NCI-H345 treated with DMSO at 0.1 percent for 48 hours (cell line): Measurements from ENCODE around the gene TCERG1.

Experiments used
- DNase-seq: peaks from one replicate; lab custom pipeline; 2025; ENCODE audit not compliant: unreplicated experiment; lab: John Stamatoyannopoulos, UW

Gene TCERG1

DNA sequence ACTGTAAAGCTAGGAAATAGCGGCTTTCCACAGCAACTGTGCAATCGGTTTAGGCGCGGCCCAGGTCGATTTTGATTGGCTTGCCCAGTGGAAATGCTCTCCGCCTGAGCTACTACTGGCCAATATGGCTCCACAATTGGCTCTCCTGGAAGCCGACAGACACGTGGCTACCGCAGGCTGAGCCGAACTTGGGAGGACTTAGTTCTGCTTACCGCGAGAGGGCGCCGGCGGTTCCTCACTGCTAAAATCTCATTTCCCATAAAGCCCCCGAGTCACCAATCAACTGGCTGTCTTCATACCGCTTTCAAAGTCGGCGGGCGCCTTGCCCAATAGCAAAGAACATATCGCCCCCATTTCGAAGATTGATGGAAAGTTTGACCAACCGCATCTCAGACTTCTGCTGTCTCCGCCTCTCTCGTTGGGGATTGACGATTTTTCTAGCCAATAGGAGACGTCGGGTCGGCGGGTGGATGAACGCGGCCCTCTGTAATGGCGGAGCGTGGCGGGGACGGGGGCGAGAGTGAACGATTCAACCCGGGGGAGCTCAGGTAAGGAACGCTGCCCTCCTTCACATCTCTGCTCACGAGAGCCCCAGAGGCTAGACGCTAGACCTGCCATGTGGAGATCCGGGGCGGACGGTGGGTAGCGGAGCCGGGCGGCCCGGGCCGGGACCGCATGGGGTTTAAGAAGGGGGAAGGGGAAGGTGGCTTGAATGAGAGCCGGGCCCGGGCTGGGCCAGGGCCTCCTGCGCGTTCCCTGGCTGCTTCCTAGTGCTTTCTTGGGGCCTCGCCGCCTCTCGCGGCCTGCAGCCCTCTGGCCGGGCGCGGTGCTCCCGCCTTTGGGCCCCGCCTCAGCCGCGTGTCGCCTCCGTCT is at the start of gene TCERG1:
TSS of gene TCERG1 (plus strand) at position 473 of the 873 bp plus-strand sequence. CDS start at position 490, 17 bp downstream.
- DNase-seq = peak; percentile 99

- no peak for DNase-seq
These were observed 48.3 kb upstream of the TCERG1 start for GRCh38 chr5:146398826-146399225.

DNA sequence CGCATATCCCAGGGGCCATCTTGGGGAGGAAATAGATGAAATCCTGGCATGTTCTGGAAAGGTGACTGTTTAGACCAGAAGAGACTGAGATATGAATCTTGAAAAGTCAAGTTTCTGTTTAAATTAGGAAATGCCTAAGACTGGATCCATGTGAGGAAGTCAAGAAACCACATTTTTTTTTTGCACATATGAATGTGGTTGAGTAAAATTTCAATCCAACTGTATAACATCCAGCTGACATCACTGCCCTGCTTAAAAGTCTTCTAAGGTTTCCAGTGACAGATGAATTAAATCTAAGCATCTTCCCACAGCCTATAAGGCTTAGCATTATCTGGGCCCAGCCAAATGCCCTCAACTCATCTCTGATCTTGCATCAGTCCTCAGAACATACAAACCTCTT is 47.7 kb upstream of the TCERG1 start:
- no peak for DNase-seq

GRCh38 chr5:146400201-146400600 is 46.9 kb upstream of the TCERG1 start:
- DNase-seq = no peak

- no peak for DNase-seq
These were observed 46.1 kb upstream of the TCERG1 start for GRCh38 chr5:146401021-146401420.

DNA sequence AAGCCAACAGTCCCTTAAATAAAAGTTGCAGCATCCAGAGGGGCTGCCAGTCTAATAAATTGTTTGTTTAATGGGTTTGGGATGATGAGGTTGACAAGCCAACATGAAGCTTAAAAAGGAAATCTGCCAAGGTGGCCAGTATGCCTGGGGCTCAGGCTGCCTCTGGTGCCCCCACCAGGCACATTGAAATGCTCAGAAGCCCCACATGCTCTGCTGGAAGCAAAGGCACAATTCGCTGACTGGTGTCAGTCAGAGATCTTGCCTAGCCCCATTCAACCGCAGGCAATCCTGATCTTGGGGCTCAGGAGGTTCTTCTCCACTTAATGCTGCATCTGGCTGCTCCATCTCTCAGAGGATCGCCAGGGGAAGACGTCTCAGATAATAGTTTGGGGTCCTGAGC is 44.2 kb upstream of the TCERG1 start:
- DNase-seq = no peak

DNA sequence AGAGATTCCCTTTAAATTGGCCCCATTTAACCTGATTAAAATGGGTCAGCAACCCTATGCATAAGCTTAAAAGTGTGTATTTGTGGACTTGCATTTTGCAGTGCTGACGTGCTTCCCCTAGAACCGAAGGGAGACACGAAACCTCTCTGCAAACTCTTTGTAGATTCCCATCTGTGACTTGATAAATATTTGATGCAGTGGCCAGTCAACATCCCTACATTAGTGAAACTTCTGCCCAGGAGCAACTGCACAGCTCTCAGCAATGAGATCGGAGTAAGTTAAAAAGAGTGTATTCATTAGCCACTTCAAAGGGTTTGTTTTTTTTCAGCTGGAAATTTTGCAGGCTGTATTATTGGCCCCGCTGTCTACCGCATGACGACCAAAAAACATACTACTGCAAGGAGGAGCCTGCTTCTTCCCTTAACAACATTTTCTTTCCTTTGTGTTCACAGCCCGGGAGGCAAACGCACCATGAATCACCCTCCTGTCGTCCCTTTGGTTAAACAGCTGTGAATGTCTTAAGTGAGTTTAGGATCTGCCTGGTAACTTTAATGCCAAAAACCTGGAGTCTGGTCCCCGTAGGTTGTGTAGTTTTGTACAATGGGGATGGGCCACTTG is 38.0 kb upstream of the TCERG1 start:
- no peak for DNase-seq

DNA sequence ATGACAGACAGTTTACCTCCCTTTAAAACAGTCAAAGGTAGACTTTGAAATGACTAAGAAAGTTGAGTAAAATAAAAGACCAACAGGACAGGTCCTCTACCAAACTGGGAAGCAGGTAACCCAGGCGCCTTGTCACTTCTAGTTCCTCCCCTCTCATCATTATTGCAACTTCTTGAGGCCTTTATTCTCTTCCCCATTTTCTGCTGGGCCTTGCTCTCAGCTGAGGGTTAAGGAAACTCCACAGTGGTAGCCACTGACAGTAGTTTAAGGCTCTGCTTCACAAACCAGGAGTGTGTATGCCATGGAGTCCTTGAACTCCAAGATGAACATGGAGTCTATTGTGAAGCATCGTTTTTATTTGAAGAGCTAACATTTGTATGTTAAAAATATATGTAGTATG is 36.9 kb upstream of the TCERG1 start:
- DNase-seq = no peak

DNA sequence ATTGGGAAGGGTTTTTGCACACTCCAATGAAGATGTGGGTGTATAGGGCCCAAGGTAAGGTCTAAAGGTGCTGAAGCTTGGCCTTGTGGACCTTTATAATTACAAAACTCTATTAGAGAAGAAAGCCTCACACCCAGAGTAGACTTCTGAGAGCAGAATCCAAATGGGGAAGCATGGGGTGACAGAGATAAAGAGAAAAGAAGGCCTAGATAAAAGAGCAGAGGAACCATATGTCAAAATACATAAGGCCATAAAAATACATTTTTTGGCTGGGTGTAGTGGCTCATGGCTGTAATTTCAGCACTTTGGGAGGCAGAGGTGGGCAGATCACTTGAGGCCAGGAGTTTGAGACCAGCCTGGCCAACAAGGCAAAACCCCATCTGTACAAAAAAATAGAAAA is 27.4 kb upstream of the TCERG1 start:
- DNase-seq = no peak

DNA sequence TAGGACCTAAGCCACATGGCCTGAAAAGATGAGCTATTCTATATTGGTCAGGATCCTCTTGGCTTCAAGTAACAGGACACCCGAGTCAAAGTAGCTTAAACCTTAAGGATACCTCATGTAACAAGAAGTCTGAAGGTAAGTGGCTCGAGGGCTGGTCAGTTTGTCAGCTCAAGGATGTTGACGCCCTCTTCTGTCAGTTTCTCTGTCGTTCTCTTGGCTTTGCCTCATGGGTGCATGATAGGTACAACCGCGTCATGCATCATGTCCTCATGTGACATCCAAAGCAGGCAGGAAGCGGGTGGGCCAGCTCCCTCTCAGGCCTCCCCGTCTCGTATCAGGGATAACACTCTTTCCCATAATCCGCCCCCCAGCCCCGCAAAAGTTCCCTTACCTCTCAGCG is 22.1 kb upstream of the TCERG1 start:
- no peak for DNase-seq

DNA sequence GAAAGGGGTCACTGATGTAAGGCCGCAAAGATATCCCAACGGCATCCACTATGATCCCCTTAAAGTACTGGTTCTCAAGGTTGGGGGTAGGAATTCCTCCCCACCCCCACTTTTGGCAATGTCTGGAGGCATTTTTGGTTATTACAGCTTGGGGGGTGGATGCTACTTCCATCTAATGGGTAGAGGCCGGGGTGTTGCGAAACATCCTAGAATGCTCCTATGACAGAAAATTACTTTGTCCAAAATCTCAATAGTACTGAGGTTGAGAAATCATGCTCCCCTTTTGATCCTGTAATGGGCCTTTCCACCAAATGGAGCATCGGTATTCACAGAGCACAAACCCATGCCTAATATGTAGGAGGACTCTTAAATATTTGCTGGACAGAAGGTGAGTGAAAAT is 20.8 kb upstream of the TCERG1 start:
- no peak for DNase-seq

- DNase-seq = peak; percentile 42
These were observed 20.1 kb upstream of the TCERG1 start for GRCh38 chr5:146426853-146427618.

DNA sequence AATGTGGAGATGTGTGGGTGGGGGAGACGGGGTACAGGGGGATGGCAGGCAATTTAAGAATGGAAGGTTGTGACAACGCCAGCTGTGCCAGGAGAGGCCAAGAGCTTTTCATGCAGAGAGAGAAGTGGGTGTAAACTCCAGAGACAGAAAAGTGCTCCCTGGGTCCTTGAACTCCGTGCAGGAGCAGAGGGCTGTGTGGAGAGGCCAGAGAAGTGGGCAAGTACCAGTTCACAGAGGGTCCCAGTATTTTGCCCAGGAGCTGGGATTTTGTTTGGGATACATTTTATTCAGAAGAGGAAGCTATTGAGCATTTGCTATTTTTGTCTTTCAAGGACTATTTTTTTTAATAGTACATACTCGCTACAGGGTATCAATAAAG is 19.5 kb upstream of the TCERG1 start:
- DNase-seq = no peak

GRCh38 chr5:146428658-146429057 is 18.5 kb upstream of the TCERG1 start:
- no peak for DNase-seq

- DNase-seq = no peak
These were observed 6.8 kb upstream of the TCERG1 start for GRCh38 chr5:146440353-146440752.

GRCh38 chr5:146440870-146441495 is 6.2 kb upstream of the TCERG1 start:
- DNase-seq = no peak

DNA sequence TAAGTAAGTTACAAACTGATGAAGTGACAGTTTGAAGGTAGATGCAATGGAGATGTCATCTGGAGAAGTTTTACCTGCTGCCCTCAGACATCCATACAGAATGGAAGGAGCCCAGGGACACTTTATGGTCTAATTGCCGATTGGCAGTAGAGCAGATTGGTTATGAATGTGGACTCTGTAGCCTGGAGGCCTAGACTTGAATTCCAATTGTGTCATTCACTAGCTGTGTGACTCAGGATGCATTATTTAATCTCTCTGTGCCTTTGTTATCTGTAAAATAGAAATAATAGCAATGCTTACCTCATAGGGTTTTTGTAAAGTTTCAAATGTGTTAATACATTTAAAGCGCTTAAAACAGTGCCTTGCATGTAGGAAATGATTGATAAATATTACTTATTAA is 5.2 kb upstream of the TCERG1 start:
- DNase-seq = no peak

- DNase-seq = no peak
These were observed 724 bp downstream of the TCERG1 start for GRCh38 chr5:146447734-146448380.

- no peak for DNase-seq
These were observed 1.8 kb downstream of the TCERG1 start for GRCh38 chr5:146448783-146449519.

GRCh38 chr5:146450002-146450401 is 2.9 kb downstream of the TCERG1 start:
- no peak for DNase-seq
